Endothelial cell of umbilical vein (primary cell): ENCODE measurements around the gene GGT7. TPM values are rescaled to one million over a fixed set of nuclear protein-coding genes. Genes with fewer than 3 reads are reported as not detected.

Source experiments
- BruUV-seq: library from RNA; stranded (reverse); fragments of 400-500 nt; replicated peaks from 2 replicates; lab custom pipeline; 2021; lab: Mats Ljungman, UMichigan
- CTCF ChIA-PET: fragments of 300-600, 350-600 bp; sonication (Branson Sonifier 250); formaldehyde crosslinking; loops from one replicate; lab custom pipeline; 2021; ENCODE audit warnings: antibody characterized with exemption, inconsistent platforms; lab: Charles Lee
- POLR2A ChIA-PET: fragments of 300-600, 350-600 bp; sonication (Branson Sonifier 250); formaldehyde crosslinking; loops from one replicate; lab custom pipeline; 2021; ENCODE audit warnings: antibody characterized with exemption, inconsistent platforms; lab: Charles Lee
- DNase-seq: peaks from one replicate; pipeline ENCODE4 v3.0.0-alpha.2; 2011; ENCODE audit warnings: low read depth, low spot score
- FAIRE-seq: peaks from 2 replicates; lab custom pipeline; 2011; peaks lifted over from hg19 to GRCh38; lab: Jason Lieb, UNC
- H2AFZ ChIP-seq: 2 replicates; pipeline ENCODE4 v1.6.0; 2012; ENCODE audit warnings: low read depth, low read length, control low read depth, inconsistent platforms
- H3K27ac ChIP-seq: 2 replicates; pipeline ENCODE4 v1.5.1; 2011; ENCODE audit warnings: low read depth, mild to moderate bottlenecking, control low read depth, low read length, moderate library complexity; ENCODE audit not compliant: insufficient read depth
- H3K27me3 ChIP-seq, 2 experiments: 2 replicates each; pipeline versions ENCODE4 v1.6.0 to v1.6.1; 2011; ENCODE audit warnings: low read length in 2 of 2, mixed read lengths in 1 of 2; ENCODE audit not compliant: control insufficient read depth in 2 of 2, insufficient read depth in 2 of 2
- H3K36me3 ChIP-seq, 2 experiments: 2 replicates in 1 of 2; 3 replicates in 1 of 2; pipeline ENCODE4 v1.5.1; 2011; ENCODE audit warnings: low read length in 2 of 2, mild to moderate bottlenecking in 1 of 2, moderate library complexity in 1 of 2; ENCODE audit not compliant: control insufficient read depth in 2 of 2, insufficient read depth in 2 of 2; ENCODE audit errors: extremely low read depth in 1 of 2
- H3K4me1 ChIP-seq: 3 replicates; pipeline ENCODE4 v1.5.1; 2011; ENCODE audit warnings: mild to moderate bottlenecking, low read length; ENCODE audit not compliant: control insufficient read depth, insufficient read depth; ENCODE audit errors: extremely low read depth
- H3K4me2 ChIP-seq: 2 replicates; pipeline ENCODE4 v1.6.1; 2011; ENCODE audit warnings: low read length, control low read depth, mixed read lengths; ENCODE audit not compliant: insufficient read depth
- H3K4me3 ChIP-seq, 3 experiments: fragments of 200-600 bp in 1 of 3; sonication (generic), shearing (Covaris generic) in 1 of 3; replicated peaks in 1 of 3; 2 replicates each; pipeline ENCODE4 v1.5.1; 2011 to 2016; ENCODE audit warnings: control low read depth in 3 of 3, low read length in 3 of 3, mild to moderate bottlenecking in 2 of 3, inconsistent platforms in 1 of 3, low read depth in 1 of 3, moderate library complexity in 1 of 3; ENCODE audit not compliant: insufficient read depth in 1 of 3
- H3K79me2 ChIP-seq: 2 replicates; pipeline ENCODE4 v1.6.0; 2012; ENCODE audit warnings: low read length, inconsistent platforms; ENCODE audit not compliant: control insufficient read depth, insufficient read depth
- H3K9ac ChIP-seq: replicated peaks from 2 replicates; pipeline ENCODE3; 2011; ENCODE audit warnings: low read length, control low read depth; ENCODE audit not compliant: insufficient read depth; ENCODE audit errors: extremely low read depth
- H3K9me1 ChIP-seq: replicated peaks from 3 replicates; pipeline ENCODE4 v1.6.0; 2011; ENCODE audit warnings: mild to moderate bottlenecking, low read length; ENCODE audit not compliant: control insufficient read depth, insufficient read depth; ENCODE audit errors: extremely low read depth
- H3K9me3 ChIP-seq: replicated peaks from 2 replicates; pipeline ENCODE4 v1.5.1; 2012; ENCODE audit warnings: low read length, inconsistent platforms; ENCODE audit not compliant: control insufficient read depth, insufficient read depth
- H4K20me1 ChIP-seq: replicated peaks from 2 replicates; pipeline ENCODE3; 2011; ENCODE audit warnings: mild to moderate bottlenecking, low read length; ENCODE audit not compliant: control insufficient read depth, insufficient read depth; ENCODE audit errors: extremely low read depth
- CTCF ChIP-seq, 2 donors: IDR thresholded peaks; 1 replicate in 1 of 2; 2 replicates in 1 of 2; pipeline ENCODE4 v1.5.1; 2011; ENCODE audit warnings: low read length in 2 of 2, mild to moderate bottlenecking in 2 of 2, moderate library complexity in 2 of 2, control low read depth in 1 of 2, inconsistent platforms in 1 of 2, low read depth in 1 of 2; ENCODE audit not compliant: insufficient read depth in 1 of 2; ENCODE audit errors: extremely low read depth in 1 of 2
- EZH2 ChIP-seq: IDR thresholded peaks from 2 replicates; pipeline ENCODE4 v1.6.1; 2012; ENCODE audit warnings: borderline replicate concordance, low read depth, mild to moderate bottlenecking, moderate library complexity, low read length, inconsistent platforms; ENCODE audit not compliant: severe bottlenecking
- FOS ChIP-seq: IDR thresholded peaks from 2 replicates; pipeline ENCODE4 v1.6.1; 2011; ENCODE audit warnings: mild to moderate bottlenecking, low read length, moderate library complexity, borderline replicate concordance; ENCODE audit not compliant: insufficient read depth
- GATA2 ChIP-seq: IDR thresholded peaks from 2 replicates; pipeline ENCODE4 v1.7.0; 2011; ENCODE audit warnings: low read depth, mild to moderate bottlenecking, moderate library complexity, mixed read lengths, low read length; ENCODE audit not compliant: insufficient read length, insufficient read depth
- JUN ChIP-seq: IDR thresholded peaks from 2 replicates; pipeline ENCODE4 v1.6.1; 2011; ENCODE audit warnings: borderline replicate concordance, low read depth; ENCODE audit not compliant: insufficient read length, insufficient read depth
- MAX ChIP-seq: IDR thresholded peaks from 2 replicates; pipeline ENCODE4 v1.6.1; 2011; ENCODE audit not compliant: insufficient read depth, insufficient read length
- MYC ChIP-seq: IDR thresholded peaks from one replicate; pipeline ENCODE4 v1.6.1; 2011; ENCODE audit warnings: mild to moderate bottlenecking, low read depth, low read length
- POLR2A ChIP-seq: IDR thresholded peaks from 2 replicates; pipeline ENCODE4 v1.6.1; 2012; ENCODE audit warnings: low read depth, mild to moderate bottlenecking, control low read depth, low read length
- POLR2AphosphoS5 ChIP-seq: IDR thresholded peaks from 2 replicates; pipeline ENCODE4 v1.6.1; 2012; ENCODE audit warnings: low read depth, mild to moderate bottlenecking, control low read depth, low read length, moderate library complexity; ENCODE audit not compliant: insufficient read depth
- dilution Hi-C: fragments of 300-500 bp; cut with MboI; formaldehyde crosslinking; loops from one replicate; pipeline ENCODE4 v1.15.0; 2019; ENCODE audit warnings: low sequenced_read_pairs; ENCODE audit not compliant: extremely low pct_ligation_motif_present
- intact Hi-C: fragments of 100-400 bp; cut with micrococcal nuclease; formaldehyde crosslinking; loops from one replicate; pipeline ENCODE4 v1.10.0; 2022
- polyA plus RNA-seq, 4 experiments: library from polyadenylated mRNA; depleted of rRNA in 3 of 4; stranded (reverse) in 3 of 4; unstranded in 1 of 4; fragments of >200 nt; gene quantifications; 2 replicates each; pipeline versions ENCODE4 v1.2.1 to v1.2.3, GENCODE V29; 2011 to 2012; ENCODE audit warnings: missing spikeins in 1 of 4
- total RNA-seq: library from RNA; stranded (reverse); gene quantifications from 2 replicates; pipeline ENCODE4 v1.2.3, GENCODE V29; 2021

The GGT7 gene
- total and polyA plus RNA-seq, 2 donors (not counting 3 experiments of a cell fraction or from before 2014, with no cell fraction given), result 4.1 to 5.0 TPM

GRCh38 chr20:34915131-34915530 is 42.5 kb upstream of the GGT7 start:
- intact Hi-C loops, result no loop called here
- dilution Hi-C loops, result no loop called here
- Histone ChIP-seq H3K4me1 (no peaks in the 10 kb centered on the region), H3K27ac (no peak overlapping the region), H2AFZ (no peak overlapping the region), H3K36me3 (no peaks in the 10 kb centered on the region), H3K79me2 (no peaks in the 10 kb centered on the region), H3K4me2 (no peak overlapping the region), H3K9me3 (no peaks in the 10 kb centered on the region), H3K9me1 (no peaks in the 10 kb centered on the region), H4K20me1 (no peaks in the 10 kb centered on the region), H3K4me3 (no peak overlapping the region), H3K9ac (no peak overlapping the region), H3K27me3 (no peaks in the 10 kb centered on the region)
- TF ChIP-seq JUN, result no peak
- TF ChIP-seq EZH2, result no peak
- TF ChIP-seq CTCF (IDR thresholded peaks at IDR 0.05; ENCODE audit: extremely low read depth in 1 of 2, insufficient read depth in 1 of 2, low read depth in 1 of 2, low read length in 2 of 2), result no peak
- no peak for TF ChIP-seq FOS
- TF ChIP-seq MAX, result no peak
- TF ChIP-seq MYC, result no peak
- no peak for TF ChIP-seq GATA2
- TF ChIP-seq POLR2AphosphoS5, result no peak
- no peak for TF ChIP-seq POLR2A
- DNase-seq (no peak), FAIRE-seq (no peak)
- BruUV-seq, result no TSS peak
- ChIA-PET CTCF (interaction anchor here (0.6 to 1.8 kb wide), 2 partner anchors 8 to 1673 kb away, joined by 3 to 4 read pairs; no protein-coding TSS in a partner anchor), POLR2A (no interaction called here)
